ENCODE results near the gene TRIML1.

DNA sequence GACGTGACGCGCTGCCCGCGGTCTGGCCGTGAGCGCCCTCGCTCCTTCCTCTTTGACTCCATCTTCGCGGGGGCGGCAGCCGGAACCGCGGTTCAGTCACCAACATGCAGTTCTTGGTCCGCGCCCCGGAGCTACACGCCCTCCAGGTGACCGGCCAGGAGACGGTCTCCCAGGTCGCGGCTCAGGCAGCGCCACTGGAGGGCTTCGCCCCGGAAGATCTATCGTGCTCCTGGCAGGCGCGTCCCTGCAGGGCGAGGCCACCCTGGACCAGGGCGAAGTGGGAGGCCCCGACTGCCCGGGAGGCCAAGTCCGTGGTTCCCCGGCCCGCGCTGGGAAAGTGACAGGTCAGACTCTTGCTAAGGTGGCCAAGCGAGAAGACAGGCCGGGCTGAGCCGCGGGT, 32.8 kb upstream of the TRIML1 start:
- TF ChIP-seq GATA2 (IDR thresholded peaks at IDR 0.05; ENCODE audit: low read depth, low read length) (no peak), GATA3 (IDR thresholded peaks at IDR 0.05; ENCODE audit: low read depth, low read length) (no peak)
